ENCODE results near the gene LRRC25. TPM values are rescaled to one million over a fixed set of nuclear protein-coding genes. Genes with fewer than 3 reads are reported as not detected.

Gene LRRC25
- total RNA-seq, 2 experiments from 2014 or later: not detected

DNA sequence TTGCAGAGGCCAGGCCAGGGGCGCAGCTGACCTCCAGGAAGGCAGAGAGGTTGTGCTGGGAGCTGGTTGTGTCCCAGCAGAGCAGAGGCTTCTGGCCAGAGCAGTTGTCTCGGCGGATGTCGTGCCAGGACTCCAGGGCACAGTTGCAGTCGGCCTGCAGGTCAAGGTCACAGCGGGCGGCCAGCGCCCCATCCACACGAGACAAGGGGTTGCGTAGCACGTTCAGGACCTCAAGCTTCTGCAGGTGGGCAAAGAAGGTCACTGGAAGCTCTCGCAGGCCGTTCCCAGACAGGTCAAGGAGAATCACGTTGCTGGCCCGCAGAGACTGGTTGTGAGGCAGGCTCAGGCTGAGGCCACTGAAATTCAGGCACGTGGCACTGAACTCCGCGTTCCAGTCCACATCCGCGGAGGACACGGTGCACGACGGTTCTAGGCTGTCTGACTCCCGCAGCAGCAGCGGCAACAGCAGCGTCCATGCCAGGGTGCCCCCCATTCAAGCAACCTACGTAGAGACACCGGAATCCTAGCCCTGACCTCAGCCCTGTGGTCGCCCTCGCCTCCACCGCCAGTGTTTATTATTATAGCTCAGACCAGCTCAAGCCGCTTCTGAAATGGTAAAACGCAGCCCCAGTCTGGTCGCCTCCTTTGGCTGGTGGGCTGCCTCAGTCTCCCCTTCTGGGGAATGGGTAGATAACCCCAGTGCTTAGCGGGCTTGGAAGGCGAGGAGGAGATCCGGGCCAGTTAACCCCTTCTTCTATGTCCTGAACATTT lies 766 bp downstream of the LRRC25 start:
- ATAC-seq: no peak
- no peak overlapping the region for H3K4me3 Mint-ChIP-seq
- ChIA-PET POLR2A (interaction anchor here (0.6 kb wide), 1 partner anchor 93 kb away, joined by 4 read pairs; no protein-coding TSS in a partner anchor), CTCF (interaction anchor here (2.7 kb wide), 1 partner anchor 8 kb away, joined by 10 read pairs; no protein-coding TSS in a partner anchor)
- no peak for DNase-seq
- peaks cover 9% of the 10 kb centered on the region for H3K27me3 Mint-ChIP-seq
- no peaks in the 10 kb centered on the region for H3K9me3 Mint-ChIP-seq (ENCODE audit: low read depth)
- H3K36me3 Mint-ChIP-seq (ENCODE audit: low read depth): peaks cover 1% of the 10 kb centered on the region
- no peak overlapping the region for H3K27ac Mint-ChIP-seq
- H3K4me1 Mint-ChIP-seq: peaks cover 2% of the 10 kb centered on the region
- intact Hi-C loops (cut with DNase I, micrococcal nuclease): no loop called here

DNA sequence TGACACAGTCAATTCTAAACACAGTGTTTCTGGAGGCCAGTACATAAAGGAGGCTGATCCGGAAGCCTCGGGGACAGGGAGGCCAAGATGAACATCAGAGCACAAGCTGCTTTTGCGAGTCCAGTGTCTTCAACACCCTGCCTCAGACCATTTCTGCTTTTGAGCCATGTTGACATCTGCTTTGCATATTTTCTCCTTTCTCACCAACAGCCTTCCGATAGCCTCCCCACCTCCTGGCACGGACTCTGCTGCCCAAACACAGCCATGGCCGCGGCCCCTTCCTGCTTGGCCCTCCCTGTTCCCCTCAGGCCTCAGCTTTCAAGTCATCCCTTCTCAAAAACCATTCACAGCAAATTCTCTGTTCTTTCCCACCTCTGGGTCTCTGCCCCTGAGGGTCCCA lies 3.6 kb downstream of the LRRC25 start:
- Mint-ChIP-seq H3K36me3 (ENCODE audit: low read depth) (peaks cover 1% of the 10 kb centered on the region), H3K27ac (no peak overlapping the region), H3K27me3 (peaks cover 20% of the 10 kb centered on the region), H3K4me3 (no peak overlapping the region), H3K9me3 (ENCODE audit: low read depth) (no peaks in the 10 kb centered on the region), H3K4me1 (peaks cover 2% of the 10 kb centered on the region)
- DNase-seq: no peak
- POLR2A ChIA-PET: no interaction called here
- intact Hi-C loops (cut with DNase I, micrococcal nuclease): no loop called here
- CTCF ChIA-PET: no interaction called here
- no peak for ATAC-seq

DNA sequence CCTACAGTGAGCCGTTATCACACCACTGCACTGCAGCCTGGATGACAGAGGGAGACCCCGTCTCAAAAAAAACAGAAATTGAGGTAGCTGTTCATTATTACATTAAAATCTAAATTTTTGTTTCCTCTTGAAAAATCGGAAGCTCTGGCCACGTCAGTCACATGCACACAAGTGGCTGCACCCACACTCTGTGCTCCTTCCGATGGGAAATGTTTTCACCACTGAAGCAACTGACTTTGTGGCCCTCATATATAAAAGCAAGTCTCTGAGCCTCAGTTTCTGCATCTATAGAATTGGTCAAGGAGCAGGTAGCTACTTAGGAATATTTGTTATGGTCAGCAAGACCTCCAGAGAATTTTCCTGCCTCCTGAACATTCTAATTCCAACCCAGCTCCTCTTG lies 4.5 kb downstream of the LRRC25 start:
- Mint-ChIP-seq H3K4me1 (peaks cover 4% of the 10 kb centered on the region), H3K9me3 (ENCODE audit: low read depth) (no peaks in the 10 kb centered on the region), H3K36me3 (ENCODE audit: low read depth) (peaks cover 1% of the 10 kb centered on the region), H3K4me3 (no peak overlapping the region), H3K27me3 (peaks cover 24% of the 10 kb centered on the region), H3K27ac (no peak overlapping the region)
- ChIA-PET CTCF (interaction anchor here (0.6 to 1.5 kb wide), 4 partner anchors 12 to 119 kb away, joined by 3 read pairs; partner anchors contain the start of gene IQCN), POLR2A (interaction anchor here (0.6 kb wide), 1 partner anchor 342 kb away, joined by 3 read pairs; no protein-coding TSS in a partner anchor)
- no peak for ATAC-seq
- intact Hi-C loops (cut with DNase I, micrococcal nuclease): no loop called here
- DNase-seq: no peak

DNA sequence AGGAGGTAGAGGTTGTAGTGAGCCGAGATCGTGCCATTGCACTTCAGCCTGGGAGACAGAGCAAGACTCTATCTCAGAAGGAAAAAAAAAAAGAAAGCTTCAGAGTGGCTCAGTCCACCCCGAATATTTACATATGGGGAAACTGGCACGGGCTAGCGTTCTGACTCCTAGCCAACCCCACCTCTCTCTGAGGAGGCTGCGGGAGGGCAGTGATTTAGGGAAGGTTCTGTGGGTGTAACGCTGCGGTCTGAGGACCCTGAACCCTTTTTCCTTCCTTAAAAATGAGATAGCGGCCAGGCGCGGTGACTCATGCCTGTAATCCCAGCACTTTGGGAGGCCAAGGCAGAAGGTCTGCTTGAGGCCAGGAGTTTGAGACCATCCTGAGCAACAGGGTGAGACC lies 5.0 kb downstream of the LRRC25 start:
- ChIA-PET CTCF (interaction anchor here (0.6 to 1.5 kb wide), 3 partner anchors 11 to 115 kb away, joined by 3 read pairs; no protein-coding TSS in a partner anchor), POLR2A (no interaction called here)
- H3K27me3 Mint-ChIP-seq: peaks cover 24% of the 10 kb centered on the region
- ATAC-seq: no peak
- H3K36me3 Mint-ChIP-seq (ENCODE audit: low read depth): peaks cover 1% of the 10 kb centered on the region
- H3K4me1 Mint-ChIP-seq: peaks cover 4% of the 10 kb centered on the region
- no peak overlapping the region for H3K27ac Mint-ChIP-seq
- DNase-seq: no peak
- no peak overlapping the region for H3K4me3 Mint-ChIP-seq
- intact Hi-C loops (cut with DNase I, micrococcal nuclease): no loop called here
- H3K9me3 Mint-ChIP-seq (ENCODE audit: low read depth): no peaks in the 10 kb centered on the region

DNA sequence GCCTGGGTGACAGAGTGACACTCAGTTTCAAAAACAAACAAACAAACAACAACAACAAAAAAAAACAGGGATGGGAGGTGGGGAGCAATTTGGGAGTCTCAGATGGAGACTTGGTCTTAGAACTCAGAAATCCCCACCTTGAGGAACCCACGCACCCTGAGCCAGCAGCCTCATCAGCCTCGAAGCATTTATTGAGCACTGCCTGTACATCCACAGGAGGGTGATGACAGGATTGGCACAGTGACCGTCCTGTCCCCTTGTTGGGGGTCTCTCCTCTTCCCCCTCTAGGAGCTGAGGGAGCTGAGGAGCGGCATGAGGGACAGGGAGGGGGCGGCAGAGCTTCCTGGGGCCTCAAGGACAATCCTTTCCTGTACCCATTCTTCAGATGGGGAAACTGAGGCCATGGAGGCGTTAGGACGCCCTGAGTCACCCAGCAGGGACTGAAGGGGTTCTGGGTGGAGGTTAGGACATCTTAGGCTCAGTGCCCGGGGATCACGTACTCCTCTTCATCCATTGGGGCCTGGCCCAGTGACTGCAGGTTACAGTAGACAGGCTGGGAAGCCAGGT lies 5.8 kb downstream of the LRRC25 start:
- Mint-ChIP-seq H3K9me3 (ENCODE audit: low read depth) (no peaks in the 10 kb centered on the region), H3K27ac (no peak overlapping the region), H3K4me1 (peaks cover 4% of the 10 kb centered on the region), H3K27me3 (peaks cover 29% of the 10 kb centered on the region), H3K4me3 (no peak overlapping the region), H3K36me3 (ENCODE audit: low read depth) (peaks cover 1% of the 10 kb centered on the region)
- intact Hi-C loops (cut with DNase I, micrococcal nuclease): no loop called here
- no peak for DNase-seq
- no peak for ATAC-seq
- ChIA-PET POLR2A (no interaction called here), CTCF (interaction anchor here (0.8 to 1.5 kb wide), 3 partner anchors 19 to 1056 kb away, joined by 3 to 4 read pairs (median 4); no protein-coding TSS in a partner anchor)

DNA sequence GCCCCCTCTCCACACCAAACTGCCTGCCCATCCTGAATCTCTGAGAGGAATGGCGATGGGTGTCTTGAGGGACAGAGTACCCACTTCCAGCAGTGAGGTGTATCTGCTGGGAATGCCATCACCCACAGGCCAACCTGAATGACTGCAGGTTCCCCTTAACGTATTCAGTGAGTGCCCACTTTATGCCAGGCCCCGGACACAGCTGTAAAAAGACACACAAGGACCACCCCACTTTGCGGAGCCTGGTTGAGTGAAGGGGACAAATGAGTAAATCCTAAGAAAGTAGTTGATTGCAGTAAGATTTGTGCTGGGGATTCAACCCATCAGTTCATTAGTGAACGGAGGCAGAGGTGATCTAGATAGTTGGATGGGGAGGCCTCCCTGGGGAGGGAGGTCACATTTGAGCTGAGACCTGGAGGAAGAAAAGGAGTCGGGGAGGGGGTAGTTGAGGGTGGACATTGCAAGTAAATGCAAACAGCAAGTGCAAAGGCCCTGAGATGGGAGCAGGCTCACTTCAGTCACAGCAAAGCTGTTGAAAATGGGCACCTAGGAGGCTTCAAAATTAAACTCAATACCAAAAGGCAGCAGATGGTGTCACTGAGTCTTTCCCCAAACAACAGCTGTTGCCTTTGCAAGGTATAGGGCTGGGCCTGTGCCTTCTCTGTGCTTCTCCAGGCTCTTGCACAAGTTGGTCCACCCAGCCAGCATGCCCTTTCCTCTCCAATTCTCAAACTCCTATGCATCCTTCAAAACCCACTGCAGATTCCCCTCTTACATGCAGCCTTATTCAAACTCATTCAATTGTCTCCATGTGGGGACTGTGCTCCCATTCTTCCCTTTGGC lies 7.1 kb downstream of the LRRC25 start:
- H3K36me3 Mint-ChIP-seq (ENCODE audit: low read depth): peaks cover 1% of the 10 kb centered on the region
- ATAC-seq: no peak
- no peak overlapping the region for H3K4me3 Mint-ChIP-seq
- POLR2A ChIA-PET: no interaction called here
- intact Hi-C loops (cut with DNase I, micrococcal nuclease): no loop called here
- H3K27me3 Mint-ChIP-seq: peaks cover 41% of the 10 kb centered on the region
- H3K9me3 Mint-ChIP-seq (ENCODE audit: low read depth): no peaks in the 10 kb centered on the region
- CTCF ChIA-PET: interaction anchor here (0.7 to 4.9 kb wide), 7 partner anchors 18 to 1054 kb away, joined by 3 to 48 read pairs (median 4); partner anchors contain the start of gene SSBP4
- H3K4me1 Mint-ChIP-seq: peaks cover 4% of the 10 kb centered on the region
- DNase-seq: no peak
- no peak overlapping the region for H3K27ac Mint-ChIP-seq

DNA sequence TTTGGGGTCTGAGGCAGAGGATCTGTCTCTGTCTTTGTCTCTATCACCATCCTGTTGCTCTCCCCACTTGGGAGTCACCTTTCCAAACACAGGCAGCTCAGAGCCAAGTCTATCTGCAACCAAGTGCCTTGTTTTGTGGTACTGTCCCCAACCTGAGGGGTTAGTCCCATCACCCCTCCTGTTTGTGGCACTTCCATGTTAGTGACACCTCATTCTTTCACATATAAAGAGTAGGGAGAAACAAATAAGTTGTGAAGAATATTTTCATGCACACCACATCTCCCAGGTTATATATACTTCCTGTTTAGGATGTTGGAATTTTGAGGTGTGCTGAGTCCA lies 7.7 kb downstream of the LRRC25 start:
- ATAC-seq (no peak), DNase-seq (no peak)
- H3K9me3 Mint-ChIP-seq (ENCODE audit: low read depth): no peaks in the 10 kb centered on the region
- intact Hi-C loops (cut with DNase I, micrococcal nuclease): loop anchor here in 1 of 2 experiments (5.0 kb wide), 1 partner anchor 33 kb away; no protein-coding TSS in a partner anchor
- peaks cover 1% of the 10 kb centered on the region for H3K36me3 Mint-ChIP-seq (ENCODE audit: low read depth)
- H3K4me1 Mint-ChIP-seq: peaks cover 4% of the 10 kb centered on the region
- CTCF ChIA-PET: interaction anchor here (1.0 to 4.9 kb wide), 7 partner anchors 17 to 110 kb away, joined by 3 to 48 read pairs (median 7); partner anchors contain the start of gene SSBP4
- peaks cover 44% of the 10 kb centered on the region for H3K27me3 Mint-ChIP-seq
- no peak overlapping the region for H3K27ac Mint-ChIP-seq
- H3K4me3 Mint-ChIP-seq: no peak overlapping the region
- POLR2A ChIA-PET: no interaction called here

DNA sequence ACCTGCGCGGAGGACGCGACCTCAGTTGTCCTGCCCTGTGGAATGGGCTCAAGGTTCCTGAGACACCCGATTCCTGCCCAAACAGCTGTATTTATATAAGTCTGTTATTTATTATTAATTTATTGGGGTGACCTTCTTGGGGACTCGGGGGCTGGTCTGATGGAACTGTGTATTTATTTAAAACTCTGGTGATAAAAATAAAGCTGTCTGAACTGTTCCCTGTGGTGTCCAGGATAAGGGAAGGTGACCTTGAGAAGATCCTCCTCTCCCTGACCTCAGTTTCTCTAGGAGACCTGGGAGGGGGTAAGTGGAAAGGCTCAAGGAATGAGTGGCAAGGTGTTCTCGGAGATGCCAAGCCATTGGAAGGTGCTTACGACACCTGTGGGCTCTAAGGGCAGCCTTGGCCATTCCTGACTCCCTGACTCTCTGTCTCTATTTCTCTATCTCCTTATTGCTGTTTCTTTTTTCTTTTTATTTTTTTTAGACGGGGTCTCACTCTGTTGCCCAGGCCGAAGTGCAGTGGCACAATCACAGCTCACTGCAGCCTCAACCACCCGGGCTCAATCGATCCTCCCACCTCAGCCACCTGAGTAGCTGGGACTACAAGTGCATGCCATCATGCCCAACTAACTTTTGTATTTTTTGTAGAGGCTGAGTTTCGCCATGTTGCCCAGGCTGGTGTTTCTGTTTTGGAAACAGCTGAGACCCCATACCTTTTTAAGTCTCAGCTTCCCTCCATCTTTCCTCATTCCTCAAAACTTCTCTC lies 8.3 kb downstream of the LRRC25 start:
- intact Hi-C loops (cut with DNase I, micrococcal nuclease): loop anchor here (1.0 to 5.0 kb wide), 2 partner anchors 21 to 33 kb away; no protein-coding TSS in a partner anchor
- ChIA-PET CTCF (interaction anchor here (0.9 to 4.9 kb wide), 20 partner anchors 8 to 201 kb away, joined by 3 to 48 read pairs (median 4); partner anchors contain the start of genes LRRC25, PGPEP1 and SSBP4), POLR2A (no interaction called here)
- H3K9me3 Mint-ChIP-seq (ENCODE audit: low read depth): no peaks in the 10 kb centered on the region
- peaks cover 48% of the 10 kb centered on the region for H3K27me3 Mint-ChIP-seq
- H3K36me3 Mint-ChIP-seq (ENCODE audit: low read depth): peaks cover 1% of the 10 kb centered on the region
- no peak overlapping the region for H3K27ac Mint-ChIP-seq
- no peak overlapping the region for H3K4me3 Mint-ChIP-seq
- DNase-seq (no peak), ATAC-seq (no peak)
- peaks cover 4% of the 10 kb centered on the region for H3K4me1 Mint-ChIP-seq

DNA sequence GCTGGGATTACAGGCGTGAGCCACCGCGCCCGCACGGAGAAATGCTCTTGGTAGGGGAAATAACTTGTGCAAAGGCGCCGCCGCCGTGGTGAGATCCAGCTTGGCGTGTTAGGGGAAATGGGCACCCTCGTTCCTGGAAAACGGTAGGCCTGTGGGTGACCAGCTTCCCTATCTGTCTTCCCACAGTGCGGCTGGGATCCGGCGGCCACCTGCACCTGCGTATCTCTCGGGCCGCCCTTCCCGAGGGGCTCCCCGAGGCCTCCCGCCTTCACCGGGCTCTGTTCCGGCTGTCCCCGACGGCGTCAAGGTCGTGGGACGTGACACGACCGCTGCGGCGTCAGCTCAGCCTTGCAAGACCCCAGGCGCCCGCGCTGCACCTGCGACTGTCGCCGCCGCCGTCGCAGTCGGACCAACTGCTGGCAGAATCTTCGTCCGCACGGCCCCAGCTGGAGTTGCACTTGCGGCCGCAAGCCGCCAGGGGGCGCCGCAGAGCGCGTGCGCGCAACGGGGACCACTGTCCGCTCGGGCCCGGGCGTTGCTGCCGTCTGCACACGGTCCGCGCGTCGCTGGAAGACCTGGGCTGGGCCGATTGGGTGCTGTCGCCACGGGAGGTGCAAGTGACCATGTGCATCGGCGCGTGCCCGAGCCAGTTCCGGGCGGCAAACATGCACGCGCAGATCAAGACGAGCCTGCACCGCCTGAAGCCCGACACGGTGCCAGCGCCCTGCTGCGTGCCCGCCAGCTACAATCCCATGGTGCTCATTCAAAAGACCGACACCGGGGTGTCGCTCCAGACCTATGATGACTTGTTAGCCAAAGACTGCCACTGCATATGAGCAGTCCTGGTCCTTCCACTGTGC lies 9.1 kb downstream of the LRRC25 start:
- ATAC-seq (peak; percentile 86), DNase-seq (peak; percentile 88)
- H3K4me1 Mint-ChIP-seq: peaks cover 4% of the 10 kb centered on the region
- no peaks in the 10 kb centered on the region for H3K9me3 Mint-ChIP-seq (ENCODE audit: low read depth)
- POLR2A ChIA-PET: interaction anchor here (0.6 kb wide), 1 partner anchor 802 kb away, joined by 10 read pairs; no protein-coding TSS in a partner anchor
- intact Hi-C loops (cut with DNase I, micrococcal nuclease): loop anchor here (1.0 to 5.0 kb wide), 2 partner anchors 22 to 34 kb away; no protein-coding TSS in a partner anchor
- CTCF ChIA-PET: interaction anchor here (0.5 to 4.9 kb wide), 34 partner anchors 9 to 597 kb away, joined by 3 to 48 read pairs (median 4); partner anchors contain the start of genes LRRC25, PGPEP1 and SSBP4
- no peaks in the 10 kb centered on the region for H3K36me3 Mint-ChIP-seq (ENCODE audit: low read depth)
- H3K27ac Mint-ChIP-seq: no peak overlapping the region
- H3K4me3 Mint-ChIP-seq: peak overlapping the region; percentile 67
- peaks cover 45% of the 10 kb centered on the region for H3K27me3 Mint-ChIP-seq
